HG02642 (cell line): ENCODE measurements around the gene OST4.

ENCODE experiments used
- ATAC-seq: cut with Tn5 transposase; IDR thresholded peaks from one replicate; pipeline ENCODE4 v1.9.1; 2021; ENCODE audit warnings: mild to moderate bottlenecking; ENCODE audit not compliant: unreplicated experiment, poor library complexity

OST4 gene

DNA sequence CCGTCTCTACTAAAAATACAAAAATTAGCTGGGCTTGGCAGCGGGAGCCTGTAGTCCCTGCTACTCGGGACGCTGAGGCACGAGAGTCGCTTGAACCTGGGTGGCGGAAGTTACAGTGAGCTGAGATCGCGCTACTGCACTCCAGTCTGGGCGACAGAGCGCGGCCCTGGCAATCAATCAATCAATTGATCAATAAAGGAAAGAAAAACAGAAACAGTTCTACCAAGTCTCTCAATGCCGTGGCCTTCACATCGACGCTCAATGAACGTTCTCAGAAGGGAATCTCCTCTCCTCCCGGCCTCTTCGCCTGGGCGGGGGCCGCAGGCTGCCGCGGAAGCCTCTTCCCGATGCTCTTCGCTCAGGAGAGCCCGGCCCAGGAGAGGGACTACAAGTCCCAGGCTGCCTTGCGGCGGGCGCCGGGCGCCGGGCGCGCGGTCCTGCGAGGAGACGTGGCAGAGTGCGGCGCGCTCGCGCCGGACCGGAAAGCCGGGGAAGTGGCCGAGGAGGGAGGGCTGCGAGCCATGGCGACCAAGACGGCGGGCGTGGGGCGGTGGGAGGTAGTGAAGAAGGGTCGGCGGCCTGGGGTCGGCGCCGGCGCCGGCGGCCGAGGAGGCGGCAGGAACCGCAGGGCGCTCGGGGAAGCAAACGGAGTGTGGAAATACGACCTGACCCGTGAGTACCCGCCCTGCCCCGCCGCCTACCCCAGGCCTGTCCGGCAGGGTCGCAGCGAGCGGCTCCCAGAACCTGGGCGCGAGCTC, 38.8 kb downstream of the OST4 start, which contains the start of gene TMEM214:
Gene TMEM214 (plus strand): TSS at position 471 of the 758 bp plus-strand sequence. CDS start 51 bp downstream, at position 522.
- peak; percentile 95 for ATAC-seq

DNA sequence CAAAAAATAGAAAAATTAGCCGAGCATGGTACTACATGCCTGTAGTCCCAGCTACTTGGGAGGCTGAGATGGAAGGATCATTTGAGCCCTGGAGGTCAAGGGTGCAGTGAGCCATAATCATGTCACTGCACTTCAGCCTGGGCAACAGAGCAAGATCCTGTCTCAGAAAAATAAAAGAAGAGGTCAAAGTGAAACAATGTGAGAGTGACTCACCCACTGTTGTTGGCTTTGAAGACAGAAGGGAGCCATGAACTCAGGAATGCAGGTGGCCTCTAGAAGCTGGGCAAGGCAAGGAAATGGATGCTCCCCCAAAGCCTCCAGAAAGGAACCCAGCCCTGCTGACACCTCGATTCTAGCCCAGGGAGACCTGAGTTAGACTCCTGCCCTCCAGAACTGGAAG, 42.4 kb downstream of the OST4 start:
- ATAC-seq: no peak

DNA sequence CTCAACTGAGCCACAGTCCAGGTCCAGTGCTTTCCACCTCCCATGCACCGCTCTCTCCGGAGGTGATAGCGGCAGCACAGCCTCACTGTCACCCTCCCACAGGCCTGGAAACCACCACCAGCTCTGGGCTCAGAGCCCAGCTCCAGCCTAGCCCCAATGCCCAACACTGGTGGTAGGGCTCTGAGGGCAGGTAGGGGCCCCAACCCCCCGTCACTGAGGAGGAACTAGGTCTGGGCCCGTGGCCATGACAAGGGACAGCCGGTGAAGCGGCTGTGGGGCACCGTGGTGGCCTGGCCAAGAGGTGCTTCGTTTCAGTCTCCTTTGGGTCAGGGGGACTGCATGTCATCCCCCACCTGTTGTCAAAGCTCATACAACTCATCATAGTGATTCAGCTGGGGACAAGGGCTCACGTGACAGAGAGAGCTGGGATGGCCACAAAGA, 44.2 kb downstream of the OST4 start:
- ATAC-seq: no peak

DNA sequence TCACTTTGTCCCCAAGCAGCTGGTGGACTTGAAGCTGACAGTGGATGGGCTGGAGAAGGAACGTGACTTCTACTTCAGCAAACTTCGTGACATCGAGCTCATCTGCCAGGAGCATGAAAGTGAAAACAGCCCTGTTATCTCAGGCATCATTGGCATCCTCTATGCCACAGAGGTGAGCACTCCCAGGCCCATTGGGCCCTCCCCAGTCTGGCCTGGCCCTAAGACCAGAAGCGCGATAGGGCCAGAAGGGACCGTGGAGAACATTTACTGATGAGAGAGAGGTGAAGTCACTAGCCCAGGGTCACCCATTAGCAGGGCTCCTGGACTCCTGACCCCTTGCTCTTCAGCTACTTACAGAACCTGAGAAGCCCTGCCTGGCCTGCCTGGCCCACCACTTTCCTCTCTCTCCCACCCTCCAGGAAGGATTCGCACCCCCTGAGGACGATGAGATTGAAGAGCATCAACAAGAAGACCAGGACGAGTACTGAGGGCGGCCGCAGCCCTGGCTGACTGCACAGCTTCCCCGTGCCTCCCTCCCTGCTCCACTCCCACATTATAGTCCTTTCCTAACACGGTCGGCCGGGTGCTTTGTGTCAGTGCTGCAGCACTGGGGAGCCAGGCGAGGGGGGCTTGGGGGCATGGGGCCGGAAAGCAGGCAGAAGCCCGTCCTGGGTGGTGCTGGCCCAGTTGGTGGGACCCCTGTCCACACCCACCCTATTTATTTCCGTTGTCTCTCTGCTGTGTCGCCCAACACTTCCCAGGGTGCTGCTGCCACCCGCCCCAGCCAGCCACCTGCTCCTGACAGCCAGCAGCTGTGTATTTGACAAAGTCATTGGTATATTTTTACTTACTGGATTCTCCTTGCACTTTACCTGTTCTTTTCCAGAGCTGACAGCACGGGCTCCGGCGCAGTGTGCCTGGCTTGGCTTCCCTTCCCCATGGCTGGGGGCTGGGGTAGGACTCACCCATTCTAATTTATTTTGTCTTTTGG, 45.3 kb downstream of the OST4 start:
- no peak for ATAC-seq

DNA sequence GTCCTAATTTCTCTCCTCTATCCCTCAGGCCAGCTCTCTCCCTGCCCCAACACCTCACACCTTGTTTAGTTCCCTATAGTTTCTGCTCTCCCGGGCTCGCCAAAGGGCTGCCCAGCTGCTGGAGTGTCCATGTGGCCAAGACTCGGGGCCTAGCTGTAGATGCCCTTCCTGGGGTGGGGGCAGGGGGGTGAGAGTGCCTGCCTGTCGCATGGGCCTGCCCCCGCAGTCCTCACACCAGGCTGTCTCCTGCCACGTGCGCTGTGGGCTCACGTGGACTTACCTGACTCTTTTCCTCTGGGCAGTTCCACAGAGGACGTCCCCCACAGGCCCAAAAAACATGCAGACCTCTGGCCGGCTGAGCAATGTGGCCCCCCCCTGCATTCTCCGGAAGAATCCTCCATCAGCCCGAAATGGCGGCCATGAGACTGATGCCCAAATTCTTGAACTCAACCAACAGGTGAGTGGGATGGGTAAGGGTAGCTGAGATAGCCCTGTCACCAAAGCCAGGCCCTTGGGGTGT, 46.1 kb downstream of the OST4 start:
- no peak for ATAC-seq

DNA sequence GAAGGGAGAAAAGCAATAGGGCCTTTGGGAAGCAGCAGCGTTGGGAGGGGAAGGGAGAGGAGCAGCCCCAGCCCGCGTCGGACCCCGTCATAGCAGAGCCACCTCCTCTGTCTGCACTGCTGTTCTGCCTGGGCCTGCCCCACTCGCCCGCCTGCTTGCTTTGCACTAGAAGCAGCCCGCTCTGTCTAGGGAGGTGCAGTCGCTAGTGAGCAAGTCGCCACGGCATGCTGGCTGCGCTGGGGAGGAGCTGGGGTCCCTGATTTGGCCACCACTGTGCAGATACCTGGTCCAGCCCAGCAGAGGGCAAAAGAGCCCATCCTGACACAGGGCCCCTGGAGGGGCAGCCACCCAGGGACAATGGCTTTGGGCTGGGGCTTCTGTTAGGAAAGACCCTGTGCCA, 46.6 kb downstream of the OST4 start:
- no peak for ATAC-seq

DNA sequence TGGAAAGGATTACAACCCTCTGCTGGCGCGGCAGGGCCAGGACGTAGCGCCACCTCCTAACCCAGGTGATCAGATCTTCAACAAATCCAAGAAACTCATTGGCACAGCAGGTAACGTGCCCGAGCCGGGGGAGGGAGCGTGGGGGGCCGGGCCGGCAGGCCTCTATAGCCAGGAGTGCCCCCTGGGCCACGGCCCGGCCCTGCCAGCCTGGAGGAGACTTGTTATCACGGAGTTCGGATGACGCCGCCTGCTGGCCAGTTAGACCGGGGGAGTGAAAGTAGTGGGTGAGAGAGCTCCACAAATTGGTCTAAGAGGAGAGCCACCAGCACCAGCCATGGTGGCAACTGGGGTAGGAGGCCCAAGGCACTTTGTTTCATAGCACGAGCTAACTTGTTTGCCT, 47.3 kb downstream of the OST4 start:
- ATAC-seq: no peak

DNA sequence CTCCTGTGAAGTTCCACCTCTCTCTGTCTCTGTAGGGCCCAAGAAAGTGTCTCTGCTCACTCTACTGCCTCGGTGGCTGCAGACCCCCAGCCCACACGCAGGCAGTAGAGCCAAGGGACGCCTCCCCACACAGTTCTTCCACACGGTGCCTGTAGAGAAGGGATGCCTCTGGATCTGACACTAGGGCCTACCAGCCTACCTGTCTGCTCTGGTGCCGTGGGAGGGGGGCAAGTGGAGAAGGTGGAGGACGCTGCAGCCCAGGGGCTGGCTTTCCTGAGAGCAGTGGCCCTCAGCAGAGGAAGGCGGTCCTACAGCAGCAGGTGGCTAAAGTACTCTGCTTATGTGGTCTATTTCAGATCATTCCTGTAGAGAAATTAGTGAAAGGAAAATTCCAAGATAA, 47.7 kb downstream of the OST4 start:
- no peak for ATAC-seq

DNA sequence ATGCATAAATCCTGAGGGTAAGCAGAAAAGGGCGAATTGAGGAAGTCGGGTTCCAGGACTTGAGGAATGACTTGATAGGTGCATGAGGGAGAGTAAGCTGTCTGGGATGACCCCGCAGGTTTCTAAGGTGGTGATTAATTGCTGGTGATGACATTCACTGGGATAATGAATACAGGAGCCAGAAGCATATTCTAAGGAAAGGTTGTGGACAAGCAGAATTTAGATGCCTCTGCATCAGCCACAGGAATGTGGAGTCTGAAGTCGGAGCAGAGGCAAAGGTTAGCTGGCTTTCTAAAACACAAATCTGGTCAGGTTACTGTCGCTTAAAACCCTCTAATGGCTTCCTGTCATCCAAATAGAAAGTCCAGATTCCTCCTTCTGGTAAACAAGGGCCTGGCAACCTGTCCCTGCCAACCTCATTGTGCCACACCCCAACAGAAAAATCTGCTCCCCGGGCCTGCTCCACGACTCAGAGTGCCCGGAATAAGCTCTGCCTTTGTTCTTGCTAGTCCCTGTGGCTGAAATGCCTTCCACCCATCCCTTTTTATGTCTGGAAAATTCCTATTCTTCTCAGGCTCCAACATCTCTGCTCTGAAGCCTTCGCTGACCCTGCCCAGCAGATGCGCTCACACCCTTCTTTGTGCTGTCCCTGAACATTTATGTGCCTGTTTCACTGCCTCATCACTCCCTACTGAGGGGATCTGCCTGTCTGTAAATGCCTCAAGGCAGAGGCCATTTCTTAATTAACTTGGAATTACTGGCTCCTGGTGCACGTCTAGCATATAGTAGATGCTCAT, 50.0 kb downstream of the OST4 start:
- ATAC-seq: no peak
